ENCODE results near the gene MRAS.

Gene MRAS

GRCh38 chr3:138344754-138345153 lies 3.6 kb upstream of the MRAS start:
- no peak for DNase-seq

- peak in 1 of 2 experiments; percentile 32 for DNase-seq
Measured at GRCh38 chr3:138348754-138349739, 668 bp downstream of the MRAS start.

DNA sequence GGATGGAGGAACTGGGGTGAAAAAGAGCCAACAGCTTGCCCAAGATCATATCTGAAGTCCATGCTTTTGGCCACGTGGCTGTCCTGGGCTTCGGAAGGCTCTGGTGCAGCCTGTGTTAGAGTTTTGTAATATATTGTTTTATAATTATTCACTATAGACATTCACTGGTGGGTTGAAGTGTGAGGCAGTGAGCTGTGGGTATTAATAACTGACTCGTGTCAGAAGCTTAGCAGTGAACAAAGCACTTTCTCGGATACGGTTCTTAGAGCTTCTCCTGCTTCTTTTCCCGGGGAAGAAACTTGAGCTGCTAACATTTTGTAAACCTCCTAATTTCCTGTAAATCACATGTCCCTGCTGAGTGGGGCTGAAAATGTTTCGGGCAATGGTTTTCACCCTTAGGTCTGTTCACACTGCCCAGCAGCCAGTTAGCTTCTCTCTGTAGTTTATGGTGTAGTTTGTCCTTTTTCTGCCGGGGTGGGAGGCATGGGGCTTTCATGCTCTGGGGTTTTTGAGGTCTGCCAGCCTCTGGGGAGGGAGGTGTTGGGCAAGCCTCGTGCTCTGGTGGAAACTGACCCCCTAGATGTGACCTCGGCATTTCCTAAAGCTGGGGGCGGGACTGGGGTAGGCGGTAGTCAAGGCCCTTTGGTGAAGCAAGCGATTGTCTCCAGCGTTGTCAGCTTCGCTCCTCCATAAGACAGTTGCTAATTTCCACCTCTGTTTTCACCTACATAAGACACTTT lies 1.7 kb downstream of the MRAS start:
- DNase-seq, result no peak

GRCh38 chr3:138351151-138351550 lies 2.8 kb downstream of the MRAS start:
- no peak for DNase-seq

DNA sequence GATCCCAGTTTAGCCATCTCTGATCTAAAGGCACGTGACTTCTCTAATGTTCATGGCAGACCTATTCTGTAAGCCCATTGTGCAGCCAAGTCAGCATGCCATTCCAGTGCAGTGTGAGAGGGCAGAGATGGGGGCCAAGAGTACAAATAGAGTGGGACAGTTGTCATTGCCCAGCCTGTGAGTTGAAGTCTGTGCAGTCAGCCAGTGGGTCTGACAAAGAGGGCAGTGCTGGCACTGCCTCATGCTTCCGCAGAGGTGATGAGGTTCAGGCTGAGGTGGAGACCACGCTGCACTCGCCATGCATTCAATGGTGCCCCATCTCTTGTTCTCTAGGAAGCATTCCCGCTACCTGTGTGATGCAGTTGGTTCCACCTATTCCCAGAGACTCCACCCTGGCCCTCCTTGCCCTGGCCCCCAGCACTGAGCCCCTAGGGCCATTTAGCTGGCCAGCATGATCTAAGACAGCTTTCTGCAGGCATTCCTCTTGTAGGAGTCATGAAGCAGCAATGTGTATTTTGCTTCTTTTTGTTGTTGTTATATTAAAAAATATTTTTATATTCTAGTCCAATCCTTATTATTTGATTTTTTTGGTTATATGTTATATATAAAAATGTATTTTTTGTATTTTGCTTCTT lies 3.7 kb downstream of the MRAS start:
- DNase-seq, result no peak

GRCh38 chr3:138354376-138354775 lies 6.0 kb downstream of the MRAS start:
- DNase-seq, result no peak

- DNase-seq, result no peak
Measured at GRCh38 chr3:138355071-138355470, 6.7 kb downstream of the MRAS start.

- DNase-seq, result no peak
Measured at GRCh38 chr3:138356730-138357405, 8.5 kb downstream of the MRAS start.

- DNase-seq, result no peak
Measured at GRCh38 chr3:138359148-138359918, 11.0 kb downstream of the MRAS start.

- no peak for DNase-seq
Measured at GRCh38 chr3:138359919-138360868, 11.8 kb downstream of the MRAS start.

DNA sequence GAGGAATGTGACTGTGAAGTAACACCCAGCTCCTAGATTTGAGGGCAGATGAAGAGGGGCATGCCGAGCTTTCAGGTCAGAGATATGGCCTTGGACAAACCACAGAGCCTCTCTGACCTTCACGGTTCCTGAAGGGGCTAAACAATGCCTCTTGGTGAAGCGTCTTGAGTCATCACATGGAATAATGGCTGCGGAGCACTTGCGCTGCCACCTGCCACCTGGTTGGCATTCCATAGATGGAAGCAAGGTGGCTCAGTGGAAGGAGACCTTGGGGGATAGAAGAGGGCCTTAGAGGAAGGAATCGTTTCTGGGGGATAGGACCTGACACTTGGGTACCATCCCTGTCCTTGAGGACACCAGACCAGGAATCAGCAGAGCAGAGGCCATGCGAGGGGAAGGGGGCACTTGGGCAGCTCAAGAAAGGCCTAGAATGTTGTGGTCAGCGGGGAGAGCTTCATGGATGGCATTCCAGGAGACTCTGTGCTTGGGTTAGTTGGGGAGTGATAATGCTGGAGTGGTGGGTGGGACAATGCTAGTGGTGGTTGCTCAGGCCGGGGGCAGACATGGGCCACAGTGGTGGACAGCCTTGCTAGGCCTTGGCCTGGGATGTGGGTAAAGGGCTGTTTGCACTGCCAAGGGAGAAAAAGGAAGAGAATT lies 12.6 kb downstream of the MRAS start:
- DNase-seq, result no peak

DNA sequence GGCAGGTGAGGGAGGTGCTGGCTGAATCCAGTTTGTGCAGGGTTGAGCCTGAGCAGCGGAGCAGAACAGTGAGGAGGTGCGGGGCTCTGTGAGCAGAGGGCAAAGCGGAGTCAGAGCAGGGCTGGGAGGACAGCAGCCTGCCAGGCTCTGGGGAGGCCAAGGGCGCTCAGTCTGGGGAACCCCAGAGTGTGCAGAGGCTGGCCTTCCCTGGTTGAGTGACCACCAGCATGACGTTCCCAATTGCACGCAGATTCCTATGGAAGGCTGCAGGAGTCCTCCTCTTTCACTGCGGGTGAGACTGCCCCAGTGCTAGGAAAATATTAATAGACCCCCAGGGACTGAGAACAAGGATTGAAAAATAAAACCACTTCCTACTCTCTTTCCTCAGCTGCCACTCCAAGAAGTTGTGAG lies 13.2 kb downstream of the MRAS start:
- peak in 1 of 2 experiments; percentile 21 for DNase-seq

DNA sequence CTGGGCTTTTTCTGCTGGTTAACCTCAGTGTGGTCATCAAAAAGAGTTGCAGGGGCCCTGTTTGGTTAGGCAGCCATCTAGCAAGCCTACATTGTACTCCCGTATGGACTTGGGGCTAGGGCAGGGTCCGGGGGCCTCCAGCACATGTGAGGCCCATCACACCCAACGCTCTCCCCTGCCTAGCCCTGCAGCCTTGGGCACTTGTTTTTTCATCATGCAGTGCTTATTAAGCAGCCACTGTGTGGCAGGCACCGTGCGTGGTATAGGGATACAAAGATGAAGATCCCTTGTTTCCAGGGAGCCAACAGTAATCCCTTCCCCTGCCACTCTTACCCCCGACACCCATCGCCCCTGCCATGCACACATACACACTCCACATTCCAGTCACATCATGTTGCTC lies 14.2 kb downstream of the MRAS start:
- no peak for DNase-seq

DNA sequence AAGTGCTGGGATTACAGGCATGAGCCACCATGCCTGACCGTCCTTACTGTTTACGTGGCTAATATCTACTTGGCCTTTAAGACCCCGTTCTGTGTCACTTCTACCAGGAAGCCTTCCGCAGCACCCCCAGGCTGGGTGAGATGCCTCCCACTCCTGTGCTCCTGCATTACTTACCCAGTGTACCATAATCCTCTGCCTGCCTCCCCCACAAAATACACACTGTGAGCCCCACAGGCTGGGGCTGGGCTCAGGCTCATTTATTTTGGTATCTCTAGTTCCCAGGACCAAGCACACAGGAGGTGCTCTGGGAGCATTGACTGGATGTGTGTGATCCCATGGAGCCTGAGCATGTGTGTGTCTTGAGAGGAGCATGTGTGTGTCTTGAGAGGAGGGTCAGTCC lies 14.9 kb downstream of the MRAS start:
- DNase-seq, result no peak

- DNase-seq, result no peak
Measured at GRCh38 chr3:138364356-138365252, 16.2 kb downstream of the MRAS start.

GRCh38 chr3:138365253-138365555 lies 16.8 kb downstream of the MRAS start:
- DNase-seq, result no peak

GRCh38 chr3:138366006-138366759 lies 17.8 kb downstream of the MRAS start:
- DNase-seq, result no peak

GRCh38 chr3:138367326-138367850 lies 19.0 kb downstream of the MRAS start:
- DNase-seq, result no peak
